Trophoblast cell (in vitro differentiated cells and primary cell): ENCODE data around the gene CAPS.

Experiments
- DNase-seq, 2 donors: peaks; one replicate each; pipeline ENCODE4 v3.0.0-alpha.2; 2016
- H2AFZ ChIP-seq: 2 replicates; pipeline ENCODE4 v1.6.1; 2013; ENCODE audit warnings: low read length, moderate library complexity, mild to moderate bottlenecking; ENCODE audit not compliant: insufficient read depth, poor library complexity
- H2AK5ac ChIP-seq: 2 replicates; pipeline ENCODE4 v1.6.1; 2013; ENCODE audit warnings: mild to moderate bottlenecking, low read length
- H2BK120ac ChIP-seq: 2 replicates; pipeline ENCODE4 v1.6.1; 2013; ENCODE audit warnings: low read length, mild to moderate bottlenecking, moderate library complexity; ENCODE audit not compliant: insufficient read depth, poor library complexity
- H2BK12ac ChIP-seq: 2 replicates; pipeline ENCODE4 v1.6.1; 2013; ENCODE audit warnings: mild to moderate bottlenecking, low read length, moderate library complexity
- H2BK5ac ChIP-seq: 2 replicates; pipeline ENCODE4 v1.6.1; 2013; ENCODE audit warnings: low read length, low read depth, moderate library complexity, mild to moderate bottlenecking; ENCODE audit not compliant: poor library complexity
- H3K14ac ChIP-seq: 2 replicates; pipeline ENCODE4 v1.6.1; 2013; ENCODE audit warnings: mild to moderate bottlenecking, low read length
- H3K18ac ChIP-seq: 2 replicates; pipeline ENCODE4 v1.6.1; 2013; ENCODE audit warnings: mild to moderate bottlenecking, low read length
- H3K23ac ChIP-seq: 2 replicates; pipeline ENCODE4 v1.6.1; 2013; ENCODE audit warnings: low read length
- H3K27ac ChIP-seq: 2 replicates; pipeline ENCODE4 v1.5.1; 2013; ENCODE audit warnings: low read depth, mild to moderate bottlenecking, inconsistent platforms, low read length, moderate library complexity
- H3K27me3 ChIP-seq: 2 replicates; pipeline ENCODE4 v1.6.1; 2013; ENCODE audit warnings: inconsistent platforms, mild to moderate bottlenecking, low read length, moderate library complexity; ENCODE audit not compliant: insufficient read depth
- H3K36me3 ChIP-seq, 2 experiments: 1 replicate in 1 of 2; 2 replicates in 1 of 2; pipeline ENCODE4 v1.6.1; 2013; ENCODE audit warnings: low read length in 2 of 2, mild to moderate bottlenecking in 2 of 2, moderate library complexity in 1 of 2; ENCODE audit not compliant: insufficient read depth in 2 of 2, control insufficient read depth in 1 of 2
- H3K4ac ChIP-seq: 2 replicates; pipeline ENCODE4 v1.6.1; 2013; ENCODE audit warnings: low read depth, mild to moderate bottlenecking, low read length, moderate library complexity
- H3K4me1 ChIP-seq, 2 experiments: 1 replicate in 1 of 2; 2 replicates in 1 of 2; pipeline ENCODE4 v1.6.1; 2013; ENCODE audit warnings: low read length in 2 of 2, mild to moderate bottlenecking in 2 of 2, moderate library complexity in 1 of 2; ENCODE audit not compliant: insufficient read depth in 2 of 2, control insufficient read depth in 1 of 2
- H3K4me2 ChIP-seq: 2 replicates; pipeline ENCODE4 v1.6.1; 2013; ENCODE audit warnings: inconsistent platforms, mild to moderate bottlenecking, low read length, moderate library complexity
- H3K4me3 ChIP-seq: 2 replicates; pipeline ENCODE4 v1.5.1; 2013; ENCODE audit warnings: mild to moderate bottlenecking, low read depth, low read length, inconsistent platforms
- H3K79me1 ChIP-seq: one replicate; pipeline ENCODE4 v1.6.1; 2013; ENCODE audit warnings: low read length
- H3K79me2 ChIP-seq: 2 replicates; pipeline ENCODE4 v1.6.1; 2013; ENCODE audit warnings: low read length, mild to moderate bottlenecking; ENCODE audit not compliant: control insufficient read depth, insufficient read depth, poor library complexity
- H3K9ac ChIP-seq: 2 replicates; pipeline ENCODE4 v1.6.1; 2013; ENCODE audit warnings: mild to moderate bottlenecking, low read length
- H3K9me3 ChIP-seq: 2 replicates; pipeline ENCODE4 v1.6.1; 2013; ENCODE audit warnings: low read depth, mild to moderate bottlenecking, control low read depth, inconsistent platforms, low read length; ENCODE audit not compliant: insufficient read depth
- H4K12ac ChIP-seq: 2 replicates; pipeline ENCODE4 v1.6.1; 2013; ENCODE audit warnings: low read depth, mild to moderate bottlenecking, low read length, moderate library complexity
- H4K8ac ChIP-seq: 2 replicates; pipeline ENCODE4 v1.6.1; 2013; ENCODE audit warnings: low read depth, mild to moderate bottlenecking, low read length, moderate library complexity
- H4K91ac ChIP-seq: one replicate; pipeline ENCODE4 v1.6.1; 2013; ENCODE audit warnings: low read depth, mild to moderate bottlenecking, low read length, moderate library complexity
- WGBS: extraction: QIAGEN DNeasy Blood & Tissue Kit; methylation state at CpG from one replicate; pipeline ENCODE4 v1.1.7; 2013; ENCODE audit warnings: missing lambda C conversion rate; ENCODE audit not compliant: insufficient read length, insufficient coverage; ENCODE audit errors: extremely low coverage; 5-methylcytosine and 5-hydroxymethylcytosine counted together

Gene CAPS

DNA sequence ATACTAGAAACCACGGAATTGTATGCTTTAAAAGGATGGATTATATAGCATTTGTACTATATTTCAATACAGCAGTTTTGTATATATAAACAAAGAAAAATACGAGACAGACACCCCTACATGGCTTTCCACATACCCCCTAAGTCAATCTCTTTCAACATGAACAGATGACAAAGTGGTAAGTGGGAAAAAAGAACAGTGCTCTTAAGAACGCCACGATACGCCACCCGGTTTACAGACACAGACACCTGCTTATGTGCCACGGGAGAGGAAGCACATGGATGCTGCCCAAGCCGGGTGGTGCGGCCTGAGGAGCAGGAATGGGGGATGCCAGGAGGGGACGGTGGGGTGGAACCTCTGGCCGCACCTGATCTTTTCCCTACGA lies 8.1 kb downstream of the CAPS start:
- Histone ChIP-seq H3K27ac (no peak overlapping the region), H3K9me3 (no peaks in the 10 kb centered on the region), H3K4me3 (no peak overlapping the region), H3K14ac (no peak overlapping the region), H3K4ac (no peak overlapping the region), H2AFZ (no peak overlapping the region), H4K91ac (no peak overlapping the region), H3K4me1 (no peaks in the 10 kb centered on the region), H3K23ac (no peak overlapping the region), H3K18ac (no peak overlapping the region), H4K12ac (no peak overlapping the region), H3K79me2 (no peaks in the 10 kb centered on the region), H3K36me3 (peaks cover 79 to 85% of the 10 kb centered on the region in 2 experiments), H4K8ac (no peak overlapping the region), H3K27me3 (no peaks in the 10 kb centered on the region), H2AK5ac (no peak overlapping the region), H2BK5ac (no peak overlapping the region), H2BK120ac (no peak overlapping the region), H3K79me1 (no peaks in the 10 kb centered on the region), H3K4me2 (no peak overlapping the region), H2BK12ac (no peak overlapping the region), H3K9ac (no peak overlapping the region)
- no peak for DNase-seq
- WGBS, result no CpG with 5 or more reads among the region's 12 CpGs

DNA sequence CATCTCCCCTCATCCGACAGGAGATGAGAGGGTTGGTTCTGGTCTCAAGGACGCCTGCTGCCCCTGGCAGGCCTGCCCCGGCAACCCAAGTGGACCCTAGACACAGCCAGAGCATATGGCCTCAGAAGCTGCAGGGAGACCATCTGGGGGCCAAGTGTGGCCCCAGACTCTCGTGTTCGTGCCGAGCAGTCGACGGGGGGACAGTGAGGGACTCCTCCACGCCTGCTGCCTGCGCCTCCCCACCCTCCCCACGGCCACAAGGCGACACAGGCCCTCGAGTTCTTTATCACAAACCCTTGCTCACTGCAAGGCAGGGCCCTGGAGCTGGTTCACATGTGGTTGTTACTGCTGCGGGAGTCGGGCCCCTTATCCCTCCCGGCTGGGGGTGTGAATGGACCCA lies 9.3 kb downstream of the CAPS start:
- Histone ChIP-seq H3K36me3 (peaks cover 80 to 85% of the 10 kb centered on the region in 2 experiments), H2BK5ac (no peak overlapping the region), H3K27me3 (no peaks in the 10 kb centered on the region), H4K91ac (no peak overlapping the region), H3K4me3 (no peak overlapping the region), H4K8ac (no peak overlapping the region), H3K79me1 (no peaks in the 10 kb centered on the region), H4K12ac (no peak overlapping the region), H3K4ac (no peak overlapping the region), H2BK120ac (no peak overlapping the region), H3K79me2 (no peaks in the 10 kb centered on the region), H3K14ac (no peak overlapping the region), H3K4me2 (no peak overlapping the region), H2AFZ (no peak overlapping the region), H3K9ac (no peak overlapping the region), H3K23ac (no peak overlapping the region), H3K4me1 (no peaks in the 10 kb centered on the region), H2AK5ac (no peak overlapping the region), H2BK12ac (no peak overlapping the region), H3K18ac (no peak overlapping the region), H3K27ac (no peak overlapping the region), H3K9me3 (no peaks in the 10 kb centered on the region)
- no peak for DNase-seq
- no CpG with 5 or more reads among the region's 16 CpGs for WGBS

DNA sequence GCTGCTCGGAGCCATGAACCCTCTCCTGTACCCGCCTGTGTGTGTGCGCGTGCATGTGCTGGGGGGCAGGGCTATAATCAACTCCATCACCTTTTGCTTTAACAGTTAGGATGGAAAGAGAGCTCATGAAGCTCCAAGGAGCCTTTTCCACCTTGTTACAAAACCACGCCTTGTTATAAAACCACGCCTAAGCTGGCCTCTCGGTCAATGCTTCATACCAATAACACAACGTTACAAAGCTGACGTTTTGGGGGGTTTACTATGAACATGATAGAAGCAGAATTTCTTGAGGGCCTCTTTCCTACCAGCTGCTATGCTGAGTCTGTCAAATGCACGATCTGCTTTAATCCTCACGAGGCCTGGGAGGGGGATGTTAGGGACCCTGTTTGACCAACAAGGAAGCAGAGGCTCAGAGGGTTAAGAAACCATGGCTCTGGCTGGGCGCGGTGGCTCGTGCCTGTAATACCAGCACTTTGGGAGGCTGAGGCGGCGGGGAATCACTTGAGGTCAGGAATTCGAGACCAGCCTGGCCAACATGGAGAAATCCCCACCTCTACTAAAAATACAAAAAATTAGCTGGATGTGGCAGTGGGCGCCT lies 11.9 kb downstream of the CAPS start:
- no peak overlapping the region for H2BK12ac ChIP-seq
- H4K12ac ChIP-seq, result no peak overlapping the region
- no peak overlapping the region for H3K23ac ChIP-seq
- H3K27ac ChIP-seq, result no peak overlapping the region
- no peak for DNase-seq
- no peak overlapping the region for H4K91ac ChIP-seq
- no peak overlapping the region for H3K9ac ChIP-seq
- H3K9me3 ChIP-seq, result no peaks in the 10 kb centered on the region
- no peak overlapping the region for H3K4ac ChIP-seq
- H3K4me2 ChIP-seq, result no peak overlapping the region
- no peak overlapping the region for H2AK5ac ChIP-seq
- H3K79me2 ChIP-seq, result no peaks in the 10 kb centered on the region
- WGBS, result no CpG with 5 or more reads among the region's 18 CpGs
- no peaks in the 10 kb centered on the region for H3K79me1 ChIP-seq
- H4K8ac ChIP-seq, result no peak overlapping the region
- no peak overlapping the region for H3K14ac ChIP-seq
- H3K4me3 ChIP-seq, result no peak overlapping the region
- H2AFZ ChIP-seq, result no peak overlapping the region
- no peak overlapping the region for H2BK120ac ChIP-seq
- no peaks in the 10 kb centered on the region for H3K27me3 ChIP-seq
- H3K36me3 ChIP-seq, result peaks cover 86 to 89% of the 10 kb centered on the region in 2 experiments
- no peak overlapping the region for H2BK5ac ChIP-seq
- no peaks in the 10 kb centered on the region for H3K4me1 ChIP-seq
- no peak overlapping the region for H3K18ac ChIP-seq

DNA sequence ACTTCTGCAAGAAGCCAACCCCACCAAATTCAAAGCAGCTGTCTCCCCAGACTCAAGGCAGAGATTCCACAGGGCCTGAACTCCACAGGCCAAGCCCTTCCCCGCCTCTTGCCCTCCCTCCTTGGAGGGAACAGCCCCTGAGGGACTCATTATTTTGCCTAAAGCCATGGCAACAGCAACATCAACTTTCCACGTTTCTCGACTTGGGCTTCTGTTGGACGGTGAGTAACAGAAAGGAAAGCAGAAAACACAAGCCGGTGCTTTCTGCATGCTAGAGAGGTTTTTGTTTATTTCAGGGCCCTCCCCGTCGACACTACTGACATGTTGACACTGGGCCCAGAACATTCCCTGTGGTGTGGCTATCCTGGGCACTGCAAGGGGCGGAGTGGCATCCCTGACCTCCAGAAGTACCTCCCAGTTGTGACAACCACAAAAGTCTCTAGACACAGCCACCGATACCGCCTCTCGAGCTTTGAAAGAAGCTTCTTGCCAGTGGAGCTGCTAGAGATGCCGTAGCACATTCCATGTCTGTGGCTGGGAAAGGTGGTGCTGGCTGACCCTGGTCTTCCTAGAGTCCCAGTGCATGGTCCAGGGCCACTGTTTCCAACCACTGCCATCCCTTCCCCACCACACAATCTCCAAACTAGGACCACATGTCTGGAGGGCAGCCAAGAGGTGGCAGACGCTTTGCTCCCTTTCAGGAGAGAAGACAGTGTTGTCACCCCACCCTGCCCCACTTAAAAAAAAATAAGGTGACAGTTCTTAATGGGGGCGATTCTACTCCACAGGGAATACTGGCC lies 12.8 kb downstream of the CAPS start:
- H3K27ac ChIP-seq, result no peak overlapping the region
- peaks cover 86 to 88% of the 10 kb centered on the region in 2 experiments for H3K36me3 ChIP-seq
- H3K79me1 ChIP-seq, result no peaks in the 10 kb centered on the region
- H2AK5ac ChIP-seq, result no peak overlapping the region
- no peak overlapping the region for H3K23ac ChIP-seq
- no CpG with 5 or more reads among the region's 14 CpGs for WGBS
- H3K4me2 ChIP-seq, result no peak overlapping the region
- H3K18ac ChIP-seq, result no peak overlapping the region
- H3K4ac ChIP-seq, result no peak overlapping the region
- no peak overlapping the region for H3K4me3 ChIP-seq
- H2AFZ ChIP-seq, result no peak overlapping the region
- H2BK12ac ChIP-seq, result no peak overlapping the region
- H2BK120ac ChIP-seq, result no peak overlapping the region
- no peak overlapping the region for H3K9ac ChIP-seq
- H3K79me2 ChIP-seq, result no peaks in the 10 kb centered on the region
- no peak overlapping the region for H4K91ac ChIP-seq
- peak; percentile 25 to 51 for DNase-seq
- no peak overlapping the region for H4K8ac ChIP-seq
- no peak overlapping the region for H3K14ac ChIP-seq
- H2BK5ac ChIP-seq, result no peak overlapping the region
- no peaks in the 10 kb centered on the region for H3K27me3 ChIP-seq
- no peak overlapping the region for H4K12ac ChIP-seq
- peaks cover 3 to 4% of the 10 kb centered on the region in 2 experiments for H3K4me1 ChIP-seq
- peaks cover 3% of the 10 kb centered on the region for H3K9me3 ChIP-seq
